ENCODE data around the gene TMEM182. TPM values are rescaled to one million over a fixed set of nuclear protein-coding genes. Genes with fewer than 3 reads are reported as not detected.

Gene TMEM182
- total and polyA plus RNA-seq, 2 of the 4 experiments (the other 2 are of a cell fraction), result 1.3 to 1.4 TPM

GRCh38 chr2:102832789-102833188 is 71.0 kb downstream of the TMEM182 start:
- no peaks in the 10 kb centered on the region for H4K20me1 ChIP-seq (ENCODE audit: insufficient read depth, low read length)

More at GRCh38 chr2:102832789-102833188, 71.0 kb downstream of the TMEM182 start:
- TF ChIP-seq MAZ (IDR thresholded peaks at IDR 0.05; ENCODE audit: borderline replicate concordance, low read depth, low read length), result no peak
- BruUV-seq (replicated peaks), result no TSS peak
- CTCF ChIA-PET, result no interaction called here
- no peak for DNase-seq
- no peak overlapping the region for H2BK120ac ChIP-seq (ENCODE audit: low read depth, low read length)
- H4K91ac ChIP-seq (ENCODE audit: insufficient read depth, low read depth, low read length), result no peak overlapping the region
- no peaks in the 10 kb centered on the region for H3K9me3 ChIP-seq (ENCODE audit: control insufficient read depth, insufficient read depth, low read length)
- no peak overlapping the region for H3K56ac ChIP-seq (ENCODE audit: extremely low read depth, insufficient read depth, low read length)
- POLR2A ChIA-PET (ENCODE audit: unreplicated experiment), result no interaction called here
- H2BK5ac ChIP-seq (ENCODE audit: low read depth, low read length, poor library complexity, severe bottlenecking), result no peak overlapping the region
- ATAC-seq (ENCODE audit: low read depth), result no peak
- H2AK5ac ChIP-seq (ENCODE audit: low read depth, low read length), result no peak overlapping the region
- H3K18ac ChIP-seq (ENCODE audit: low read depth, low read length), result no peak overlapping the region
- no peak overlapping the region for H2AFZ ChIP-seq (replicated peaks; ENCODE audit: low read length, poor library complexity)
- WGBS, 2 experiments (ENCODE audit: extremely low coverage in 2 of 2, insufficient read length in 1 of 2), result no CpG with 5 or more reads among the region's 2 CpGs
- no peak overlapping the region for H3K23ac ChIP-seq (ENCODE audit: low read depth, low read length)
- H2AK9ac ChIP-seq (replicated peaks; ENCODE audit: low read depth, low read length, poor library complexity), result no peak overlapping the region
- dilution Hi-C loops (cut with HindIII; ENCODE audit: low sequenced_read_pairs, unreplicated experiment), result no loop called here
- intact Hi-C loops (cut with micrococcal nuclease), result no loop called here
- no peak overlapping the region for H3K4me2 ChIP-seq (ENCODE audit: low read depth, low read length)
- H3K9me1 ChIP-seq (ENCODE audit: insufficient read depth, low read length), result no peaks in the 10 kb centered on the region
- H2BK20ac ChIP-seq (ENCODE audit: low read depth, low read length), result no peak overlapping the region
- H3K36me3 ChIP-seq (ENCODE audit: control insufficient read depth, insufficient read depth, low read length), result no peaks in the 10 kb centered on the region
- H4K8ac ChIP-seq (ENCODE audit: low read depth in 2 of 2, low read length in 2 of 2), result no peak overlapping the region
- no peak overlapping the region for H4K5ac ChIP-seq (ENCODE audit: low read depth, low read length)
- H3K9ac ChIP-seq (ENCODE audit: low read depth, low read length), result no peak overlapping the region
- no peak overlapping the region for H3K4ac ChIP-seq (ENCODE audit: low read depth, low read length)
- H3K27me3 ChIP-seq (ENCODE audit: control insufficient read depth, insufficient read depth, low read length), result no peaks in the 10 kb centered on the region
- H3K14ac ChIP-seq (replicated peaks; ENCODE audit: low read depth, low read length), result no peak overlapping the region
- H3K4me1 ChIP-seq (ENCODE audit: control insufficient read depth, insufficient read depth, low read length), result no peaks in the 10 kb centered on the region
- H3K27ac ChIP-seq (ENCODE audit: insufficient read depth, low read length), result no peak overlapping the region
- no peaks in the 10 kb centered on the region for H3K79me1 ChIP-seq (ENCODE audit: low read depth in 1 of 2, low read length in 2 of 2)
- no peak overlapping the region for H2BK15ac ChIP-seq (ENCODE audit: low read depth, low read length)
- H3K4me3 ChIP-seq (ENCODE audit: insufficient read depth, low read depth, low read length), result no peak overlapping the region
- in situ Hi-C loops (cut with MboI; ENCODE audit: low sequenced_read_pairs), result no loop called here

Measured in IMR-90 (cell line).